Thyroid gland (tissue), 4 donors: ENCODE measurements around the gene LASP1NB.

Experiments used
- POLR2A ChIP-seq, 2 donors: fragments of 450-650 bp; IDR thresholded peaks; one replicate each; pipeline ENCODE4 v1.6.1; 2017; ENCODE audit warnings: antibody characterized with exemption in 2 of 2, mild to moderate bottlenecking in 2 of 2, moderate library complexity in 1 of 2
- TF ChIP-seq, protein P1 (sequence below), 6 experiments: fragments of 200-600 bp in 3 of 6; fragments of 450-650 bp in 3 of 6; sonication (generic) in 3 of 6; IDR thresholded peaks; one replicate each; pipeline ENCODE4 v1.5.1; 2016 to 2019; ENCODE audit warnings: antibody characterized with exemption in 6 of 6, mild to moderate bottlenecking in 2 of 6, inconsistent platforms in 1 of 6, moderate library complexity in 1 of 6

DNA sequence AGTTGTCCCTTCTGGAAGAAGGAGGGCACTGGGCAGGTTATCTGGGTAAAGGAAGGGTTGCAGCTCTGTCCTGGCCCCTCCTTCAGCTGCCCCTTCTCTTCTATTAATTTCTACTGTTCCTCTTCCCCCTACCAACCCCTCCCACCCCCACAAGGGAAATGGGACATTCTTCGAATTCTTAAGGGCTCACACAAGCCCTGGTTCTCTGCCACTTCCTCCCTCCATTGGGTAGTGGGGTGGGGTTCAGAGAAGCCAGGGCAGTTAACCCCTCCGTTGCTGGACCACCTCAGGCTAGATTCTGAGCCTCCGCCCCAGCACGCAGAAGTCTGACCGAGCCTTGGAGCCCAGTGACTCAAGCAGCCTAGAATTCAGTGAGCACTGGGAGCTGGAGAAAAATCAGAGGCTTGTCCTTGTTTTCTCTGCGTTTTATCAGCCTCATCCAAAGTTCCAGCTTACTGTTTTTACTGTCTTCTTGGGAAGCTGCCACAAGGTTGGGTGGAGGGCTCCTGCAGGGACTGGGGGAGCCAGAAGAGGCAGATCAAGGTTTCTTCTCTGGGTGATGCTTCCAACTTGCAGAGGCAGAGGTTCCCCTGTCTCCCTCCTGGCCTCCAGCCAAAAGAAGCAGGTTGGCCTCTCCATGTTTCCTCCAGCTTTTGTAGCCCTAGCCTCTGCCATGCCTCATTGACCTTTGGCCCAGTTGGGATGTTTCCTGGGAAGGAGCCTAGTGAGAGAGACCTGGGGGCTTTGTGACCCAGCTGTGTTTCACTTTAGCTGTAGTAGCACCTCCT is 45.3 kb upstream of the LASP1NB start:
- TF ChIP-seq, protein P1, sequence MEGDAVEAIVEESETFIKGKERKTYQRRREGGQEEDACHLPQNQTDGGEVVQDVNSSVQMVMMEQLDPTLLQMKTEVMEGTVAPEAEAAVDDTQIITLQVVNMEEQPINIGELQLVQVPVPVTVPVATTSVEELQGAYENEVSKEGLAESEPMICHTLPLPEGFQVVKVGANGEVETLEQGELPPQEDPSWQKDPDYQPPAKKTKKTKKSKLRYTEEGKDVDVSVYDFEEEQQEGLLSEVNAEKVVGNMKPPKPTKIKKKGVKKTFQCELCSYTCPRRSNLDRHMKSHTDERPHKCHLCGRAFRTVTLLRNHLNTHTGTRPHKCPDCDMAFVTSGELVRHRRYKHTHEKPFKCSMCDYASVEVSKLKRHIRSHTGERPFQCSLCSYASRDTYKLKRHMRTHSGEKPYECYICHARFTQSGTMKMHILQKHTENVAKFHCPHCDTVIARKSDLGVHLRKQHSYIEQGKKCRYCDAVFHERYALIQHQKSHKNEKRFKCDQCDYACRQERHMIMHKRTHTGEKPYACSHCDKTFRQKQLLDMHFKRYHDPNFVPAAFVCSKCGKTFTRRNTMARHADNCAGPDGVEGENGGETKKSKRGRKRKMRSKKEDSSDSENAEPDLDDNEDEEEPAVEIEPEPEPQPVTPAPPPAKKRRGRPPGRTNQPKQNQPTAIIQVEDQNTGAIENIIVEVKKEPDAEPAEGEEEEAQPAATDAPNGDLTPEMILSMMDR (IDR thresholded peaks at IDR 0.05) = no peak
- peak in 1 of 2 donors; percentile 18 for TF ChIP-seq POLR2A (IDR thresholded peaks at IDR 0.05)
